ENCODE data around the gene GATAD2A.

The GATAD2A gene

GRCh38 chr19:19505669-19506326, 100.3 kb downstream of the GATAD2A start:
- Histone ChIP-seq H3K9ac (no peak overlapping the region), H3K79me2 (no peaks in the 10 kb centered on the region), H3K4me2 (ENCODE audit: low read length) (no peak overlapping the region), H3K4me1 (no peaks in the 10 kb centered on the region), H3K4me3 (ENCODE audit: low read depth, low read length) (no peak overlapping the region), H3K9me3 (ENCODE audit: control insufficient read depth, low read length) (no peaks in the 10 kb centered on the region), H2AFZ (no peak overlapping the region), H3K27me3 (ENCODE audit: control insufficient read depth, insufficient read depth, low read length) (no peaks in the 10 kb centered on the region), H3K27ac (no peak overlapping the region), H3K36me3 (ENCODE audit: control insufficient read depth, insufficient read depth, low read length) (no peaks in the 10 kb centered on the region)
- TF ChIP-seq CTCF (IDR thresholded peaks at IDR 0.05) = no peak

GRCh38 chr19:19506592-19506991, 101.1 kb downstream of the GATAD2A start:
- Histone ChIP-seq H3K4me1 (no peaks in the 10 kb centered on the region), H3K4me3 (ENCODE audit: low read depth, low read length) (no peak overlapping the region)
- no peak for TF ChIP-seq CTCF (IDR thresholded peaks at IDR 0.05)

GRCh38 chr19:19507354-19507753, 101.9 kb downstream of the GATAD2A start:
- TF ChIP-seq CTCF (IDR thresholded peaks at IDR 0.05) = no peak
- H3K36me3 ChIP-seq (ENCODE audit: control insufficient read depth, insufficient read depth, low read length) = no peaks in the 10 kb centered on the region
- no peaks in the 10 kb centered on the region for H3K4me1 ChIP-seq

More at GRCh38 chr19:19506592-19506991, 101.1 kb downstream of the GATAD2A start:
- Histone ChIP-seq H2AFZ (no peak overlapping the region), H3K79me2 (no peaks in the 10 kb centered on the region), H3K4me2 (ENCODE audit: low read length) (no peak overlapping the region), H3K27ac (no peak overlapping the region), H3K9me3 (ENCODE audit: control insufficient read depth, low read length) (no peaks in the 10 kb centered on the region), H3K9ac (no peak overlapping the region), H3K36me3 (ENCODE audit: control insufficient read depth, insufficient read depth, low read length) (no peaks in the 10 kb centered on the region), H3K27me3 (ENCODE audit: control insufficient read depth, insufficient read depth, low read length) (no peaks in the 10 kb centered on the region)

GRCh38 chr19:19508217-19508616, 102.7 kb downstream of the GATAD2A start:
- H3K4me1 ChIP-seq = no peaks in the 10 kb centered on the region
- no peak overlapping the region for H2AFZ ChIP-seq
- no peak overlapping the region for H3K4me2 ChIP-seq (ENCODE audit: low read length)
- no peaks in the 10 kb centered on the region for H3K27me3 ChIP-seq (ENCODE audit: control insufficient read depth, insufficient read depth, low read length)
- H3K79me2 ChIP-seq = no peaks in the 10 kb centered on the region
- H3K27ac ChIP-seq = no peak overlapping the region
- no peaks in the 10 kb centered on the region for H3K36me3 ChIP-seq (ENCODE audit: control insufficient read depth, insufficient read depth, low read length)
- no peak for TF ChIP-seq CTCF (IDR thresholded peaks at IDR 0.05)
- H3K9ac ChIP-seq = no peak overlapping the region
- H3K9me3 ChIP-seq (ENCODE audit: control insufficient read depth, low read length) = no peaks in the 10 kb centered on the region
- no peak overlapping the region for H3K4me3 ChIP-seq (ENCODE audit: low read depth, low read length)

More at GRCh38 chr19:19507354-19507753, 101.9 kb downstream of the GATAD2A start:
- Histone ChIP-seq H3K79me2 (no peaks in the 10 kb centered on the region), H3K27ac (no peak overlapping the region), H3K27me3 (ENCODE audit: control insufficient read depth, insufficient read depth, low read length) (no peaks in the 10 kb centered on the region), H2AFZ (no peak overlapping the region), H3K4me2 (ENCODE audit: low read length) (no peak overlapping the region), H3K9me3 (ENCODE audit: control insufficient read depth, low read length) (no peaks in the 10 kb centered on the region), H3K4me3 (ENCODE audit: low read depth, low read length) (no peak overlapping the region), H3K9ac (no peak overlapping the region)

- Histone ChIP-seq H3K79me2 (peaks cover under 1% of the 10 kb centered on the region), H3K36me3 (ENCODE audit: control insufficient read depth, insufficient read depth, low read length) (no peaks in the 10 kb centered on the region), H3K9me3 (ENCODE audit: control insufficient read depth, low read length) (no peaks in the 10 kb centered on the region), H3K4me1 (peaks cover 1% of the 10 kb centered on the region), H3K27ac (no peak overlapping the region), H3K27me3 (ENCODE audit: control insufficient read depth, insufficient read depth, low read length) (no peaks in the 10 kb centered on the region), H3K4me2 (ENCODE audit: low read length) (no peak overlapping the region), H3K4me3 (ENCODE audit: low read depth, low read length) (no peak overlapping the region), H3K9ac (no peak overlapping the region), H2AFZ (no peak overlapping the region)
- TF ChIP-seq CTCF (IDR thresholded peaks at IDR 0.05) = no peak
These were observed 105.0 kb downstream of the GATAD2A start for GRCh38 chr19:19510432-19510831.
